OCI-LY3 (cell line): ENCODE measurements around the gene TMEM11.

Experiments used
- H2AFZ ChIP-seq: fragments of 200-600, 300-600 bp; shearing (Covaris generic); 2 replicates; pipeline ENCODE4 v1.6.0; 2014; ENCODE audit warnings: antibody characterized with exemption, low read depth, low read length
- H3K27ac ChIP-seq: fragments of 200-600, 300-600 bp; sonication (generic); 2 replicates; pipeline ENCODE4 v1.5.1; 2014; ENCODE audit warnings: mild to moderate bottlenecking, low read length, moderate library complexity, mixed read lengths
- H3K27me3 ChIP-seq: fragments of 200-600, 300-600 bp; sonication (generic); 2 replicates; pipeline ENCODE4 v1.6.1; 2014; ENCODE audit warnings: low read depth, low read length, mixed read lengths
- H3K36me3 ChIP-seq: fragments of 200-600, 300-600 bp; sonication (generic); replicated peaks from 2 replicates; pipeline ENCODE3; 2014; ENCODE audit warnings: low read depth, low read length, mixed read lengths
- H3K4me1 ChIP-seq: fragments of 300-600, 200-600 bp; sonication (generic); 2 replicates; pipeline ENCODE4 v1.6.1; 2014; ENCODE audit warnings: low read length, mixed read lengths
- H3K4me2 ChIP-seq: fragments of 200-600, 300-600 bp; sonication (generic); 2 replicates; pipeline ENCODE4 v1.6.1; 2014; ENCODE audit warnings: low read length, mixed read lengths
- H3K4me3 ChIP-seq: fragments of 300-600, 200-600 bp; sonication (generic); 2 replicates; pipeline ENCODE4 v1.5.1; 2014; ENCODE audit warnings: antibody characterized with exemption, mild to moderate bottlenecking, low read length, moderate library complexity
- H3K79me2 ChIP-seq: fragments of 300-600, 200-600 bp; shearing (Covaris generic); 2 replicates; pipeline ENCODE4 v1.6.1; 2014; ENCODE audit warnings: mild to moderate bottlenecking, low read length, mixed read lengths
- H3K9ac ChIP-seq: fragments of 300-600, 200-600 bp; shearing (Covaris generic); 2 replicates; pipeline ENCODE4 v1.6.0; 2014; ENCODE audit warnings: mild to moderate bottlenecking, low read length, moderate library complexity
- H3K9me3 ChIP-seq: fragments of 200-600, 300-600 bp; shearing (Covaris generic); 2 replicates; pipeline ENCODE4 v1.6.1; 2014; ENCODE audit warnings: low read length, mixed read lengths; ENCODE audit not compliant: insufficient read depth
- H4K20me1 ChIP-seq: fragments of 200-600, 300-600 bp; sonication (generic); 2 replicates; pipeline ENCODE4 v1.6.1; 2016; ENCODE audit warnings: low read length, mixed read lengths; ENCODE audit not compliant: insufficient read depth
- CTCF ChIP-seq: fragments of 200-600, 300-600 bp; sonication (generic); IDR thresholded peaks from 2 replicates; pipeline ENCODE4 v1.5.1; 2014; ENCODE audit warnings: antibody characterized with exemption, low read length, low read depth
- EZH2phosphoT487 ChIP-seq: fragments of 200-600 bp; shearing (Covaris generic); IDR thresholded peaks from 2 replicates; pipeline ENCODE4 v1.6.1; 2018; ENCODE audit warnings: antibody characterized with exemption, mixed run types, low read depth

The TMEM11 gene

GRCh38 chr17:21214015-21214776 is at the start of gene TMEM11:
Gene TMEM11 (minus strand): TSS chr17:21214161. CDS start chr17:21214152, 9 bp downstream.
- H3K9me3 ChIP-seq: no peaks in the 10 kb centered on the region
- H3K36me3 ChIP-seq: no peaks in the 10 kb centered on the region
- H3K79me2 ChIP-seq: peaks cover 63% of the 10 kb centered on the region
- H2AFZ ChIP-seq: no peak within 1 kb of the TSS
- no peaks in the 10 kb centered on the region for H3K27me3 ChIP-seq
- H3K4me2 ChIP-seq: peak within 1 kb of the TSS; percentile 74
- peak within 1 kb of the TSS; percentile 87 for H3K9ac ChIP-seq
- peaks cover 5% of the 10 kb centered on the region; the same call in 1 of the 2 replicates for H4K20me1 ChIP-seq
- peak within 1 kb of the TSS; percentile 91 for H3K4me3 ChIP-seq
- H3K4me1 ChIP-seq: peaks cover 10% of the 10 kb centered on the region
- peak within 1 kb of the TSS; percentile 53 for H3K27ac ChIP-seq
- TF ChIP-seq CTCF (no peak), EZH2phosphoT487 (no peak)

- H3K27me3 ChIP-seq: no peaks in the 10 kb centered on the region
- no peak overlapping the region for H3K4me2 ChIP-seq
- no peak overlapping the region for H3K9ac ChIP-seq
- TF ChIP-seq EZH2phosphoT487 (no peak), CTCF (no peak)
- no peaks in the 10 kb centered on the region for H3K36me3 ChIP-seq
- no peak overlapping the region for H2AFZ ChIP-seq
- no peaks in the 10 kb centered on the region for H3K4me1 ChIP-seq
- no peaks in the 10 kb centered on the region for H3K79me2 ChIP-seq
- no peaks in the 10 kb centered on the region for H4K20me1 ChIP-seq
- no peaks in the 10 kb centered on the region for H3K9me3 ChIP-seq
- no peak overlapping the region for H3K27ac ChIP-seq
- H3K4me3 ChIP-seq: no peak overlapping the region
Observed at GRCh38 chr17:21263376-21263775, 49.4 kb upstream of the TMEM11 start.

- H3K9me3 ChIP-seq: no peaks in the 10 kb centered on the region
- no peaks in the 10 kb centered on the region for H3K4me1 ChIP-seq
- TF ChIP-seq EZH2phosphoT487: no peak
- TF ChIP-seq CTCF: no peak
- no peaks in the 10 kb centered on the region for H3K27me3 ChIP-seq
- H3K4me3 ChIP-seq: no peak overlapping the region
- H2AFZ ChIP-seq: no peak overlapping the region
- H3K4me2 ChIP-seq: no peak overlapping the region
- no peaks in the 10 kb centered on the region for H3K79me2 ChIP-seq
- H3K36me3 ChIP-seq: no peaks in the 10 kb centered on the region
- H4K20me1 ChIP-seq: no peaks in the 10 kb centered on the region
- H3K9ac ChIP-seq: no peak overlapping the region
- no peak overlapping the region for H3K27ac ChIP-seq
Observed at GRCh38 chr17:21262259-21262993, 48.5 kb upstream of the TMEM11 start.

- Histone ChIP-seq H3K4me1 (no peaks in the 10 kb centered on the region), H3K79me2 (no peaks in the 10 kb centered on the region), H3K4me3 (no peak overlapping the region), H3K9ac (no peak overlapping the region), H4K20me1 (no peaks in the 10 kb centered on the region), H3K4me2 (no peak overlapping the region), H3K27me3 (no peaks in the 10 kb centered on the region), H3K9me3 (no peaks in the 10 kb centered on the region), H3K27ac (no peak overlapping the region), H2AFZ (no peak overlapping the region), H3K36me3 (no peaks in the 10 kb centered on the region)
- TF ChIP-seq EZH2phosphoT487 (no peak), CTCF (no peak)
Observed at GRCh38 chr17:21258593-21258992, 44.6 kb upstream of the TMEM11 start.
